EH (cell line): Measurements from ENCODE around the gene LSAMP.
"Not testable (repeated sequence)": the region's sequence is repeated elsewhere in the genome, so short reads cannot be mapped to it uniquely, and the experiment has no call there.

Experiments used
- DNase-seq: peaks from one replicate; pipeline ENCODE4 v3.0.0-alpha.2; 2015; ENCODE audit warnings: low read depth

Gene LSAMP

DNA sequence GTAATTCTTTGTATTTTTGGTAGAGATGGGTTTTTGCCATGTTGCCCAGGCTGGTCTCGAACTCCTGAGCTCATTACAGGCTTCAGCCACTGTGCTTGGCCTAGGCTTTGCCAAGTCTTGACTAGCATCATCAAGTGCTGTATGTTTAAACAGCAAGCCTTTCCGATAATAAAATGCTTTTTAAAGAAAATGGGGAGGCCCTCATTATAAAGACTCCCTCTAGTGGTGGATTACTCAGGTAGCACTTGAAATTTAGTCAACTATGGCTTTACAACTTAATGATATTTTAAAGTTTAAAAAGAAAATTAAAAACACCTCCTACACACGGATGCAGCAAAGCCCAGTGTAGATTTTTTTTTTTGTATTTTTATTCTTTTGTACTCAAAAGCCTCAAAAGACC lies 608.3 kb downstream of the LSAMP start:
- peak; percentile 29 for DNase-seq

DNA sequence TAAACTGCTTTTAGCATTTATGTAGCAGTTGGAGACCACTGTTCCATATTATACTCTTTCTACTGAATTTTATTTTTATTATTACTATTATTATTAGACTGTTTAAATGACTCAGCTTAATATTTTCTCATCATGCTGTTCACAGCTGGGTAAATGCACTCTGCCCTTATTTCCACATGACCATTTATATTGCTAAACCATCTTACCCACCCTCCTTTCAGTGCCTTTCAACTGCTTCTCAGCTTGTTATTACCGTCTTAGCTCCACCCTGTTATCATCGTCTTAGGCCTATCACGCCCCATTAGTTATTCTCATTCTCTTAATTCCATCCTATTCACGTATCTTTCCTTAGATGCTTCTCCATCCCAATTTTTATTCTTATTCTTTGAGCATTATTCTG lies 609.3 kb downstream of the LSAMP start:
- no peak for DNase-seq

DNA sequence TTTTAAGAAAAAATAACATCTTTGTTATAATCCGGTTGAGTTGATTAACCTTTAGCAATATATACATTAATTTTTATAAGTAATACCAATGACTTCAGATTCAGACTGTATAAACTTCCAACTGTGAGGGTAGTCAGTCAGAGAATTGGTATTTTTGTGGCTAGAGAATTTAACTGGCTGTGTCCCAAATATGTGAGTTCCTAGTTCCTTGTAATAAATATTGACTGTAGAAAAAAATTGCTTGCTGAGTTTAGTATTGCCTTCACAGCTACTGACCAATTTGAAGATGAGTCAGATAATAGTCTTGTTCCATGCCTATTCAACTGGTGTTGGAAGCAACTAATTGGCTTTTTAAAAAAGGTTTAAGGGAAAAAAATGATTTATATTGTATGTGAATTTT lies 611.2 kb downstream of the LSAMP start:
- peak; percentile 88 for DNase-seq

DNA sequence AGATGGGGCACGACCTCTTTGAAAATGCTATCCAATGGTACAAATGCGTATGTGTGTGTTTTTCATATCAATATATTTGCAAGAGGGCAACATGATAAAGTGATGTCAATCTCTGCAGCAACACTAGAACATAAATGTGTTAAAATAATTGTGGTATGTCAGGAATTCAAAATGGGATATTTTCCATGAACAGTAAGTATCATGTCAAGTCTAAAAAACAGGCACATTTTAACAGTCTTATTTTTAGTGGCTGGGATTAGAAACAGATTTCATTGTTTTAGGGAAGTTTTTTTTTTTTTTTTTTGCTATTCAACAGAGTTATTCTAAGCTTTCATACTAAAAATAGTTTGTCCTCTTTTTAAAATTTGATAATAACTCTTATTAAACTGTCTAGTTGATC lies 612.2 kb downstream of the LSAMP start:
- peak; percentile 59 for DNase-seq

DNA sequence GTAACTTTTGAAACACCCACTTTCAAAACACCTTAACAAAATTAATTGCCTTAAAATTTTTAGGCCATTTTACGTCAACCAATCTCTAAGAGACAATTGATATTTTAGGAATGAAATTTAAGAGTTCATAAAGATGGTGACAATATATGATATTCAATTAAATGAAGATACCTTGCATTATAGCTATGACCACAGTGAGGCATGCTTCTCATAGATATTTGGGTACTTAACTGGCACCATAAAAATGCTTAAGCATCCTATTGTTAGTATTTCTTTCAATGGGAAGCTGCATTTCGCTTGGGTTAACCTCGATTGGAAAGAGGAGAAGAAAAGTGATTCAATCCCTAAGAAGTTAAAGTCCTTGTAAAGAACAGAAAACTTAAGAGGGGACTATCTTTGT lies 613.0 kb downstream of the LSAMP start:
- no peak for DNase-seq

DNA sequence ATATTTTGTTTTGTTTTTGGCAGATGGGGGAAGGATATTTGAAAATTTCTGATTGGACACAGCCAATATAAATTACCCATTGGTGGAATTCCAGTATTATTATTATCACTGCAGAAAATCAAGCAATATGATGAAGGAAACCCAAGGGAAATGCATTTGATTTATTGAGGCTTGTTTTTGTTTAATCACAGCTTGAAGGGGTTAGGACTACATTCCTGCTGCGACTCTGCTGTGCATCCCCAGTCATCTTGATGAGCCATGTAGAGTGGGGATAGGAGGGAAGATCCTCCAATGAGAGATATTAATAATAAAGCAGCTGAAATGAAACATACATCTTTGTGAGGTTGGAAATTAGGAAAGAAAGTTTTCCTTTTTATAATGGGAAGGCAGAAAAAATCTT lies 613.4 kb downstream of the LSAMP start:
- DNase-seq = no peak

DNA sequence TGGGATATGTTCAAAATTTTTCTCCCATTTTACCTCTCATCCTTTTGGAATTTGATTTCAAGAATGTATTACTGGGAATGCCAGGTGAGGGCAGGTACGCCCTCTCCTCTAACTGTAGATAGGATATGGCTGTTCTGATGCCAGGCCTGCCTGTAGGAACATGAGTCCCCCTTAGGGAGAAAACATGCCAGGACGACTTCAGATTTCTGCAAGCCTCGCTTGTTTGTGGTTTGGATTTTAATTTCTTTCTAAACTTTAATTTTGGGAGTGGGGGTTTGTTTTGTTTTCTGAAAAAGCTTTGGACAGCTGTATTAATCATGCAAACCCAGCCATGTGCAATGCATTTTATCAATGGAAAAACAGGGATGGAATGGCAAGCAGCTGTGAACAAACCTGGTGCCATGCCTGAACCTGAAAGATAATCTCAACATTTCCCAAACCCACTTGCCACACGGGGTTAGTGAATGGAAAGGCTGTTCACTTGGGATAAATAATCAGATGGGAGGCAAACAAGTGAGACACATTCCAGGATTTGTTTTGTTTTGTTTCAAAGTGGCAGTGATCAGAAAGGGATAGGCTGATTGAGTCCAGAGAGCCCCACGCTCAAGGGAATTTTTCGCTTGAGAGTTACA lies 614.4 kb downstream of the LSAMP start:
- DNase-seq = no peak

DNA sequence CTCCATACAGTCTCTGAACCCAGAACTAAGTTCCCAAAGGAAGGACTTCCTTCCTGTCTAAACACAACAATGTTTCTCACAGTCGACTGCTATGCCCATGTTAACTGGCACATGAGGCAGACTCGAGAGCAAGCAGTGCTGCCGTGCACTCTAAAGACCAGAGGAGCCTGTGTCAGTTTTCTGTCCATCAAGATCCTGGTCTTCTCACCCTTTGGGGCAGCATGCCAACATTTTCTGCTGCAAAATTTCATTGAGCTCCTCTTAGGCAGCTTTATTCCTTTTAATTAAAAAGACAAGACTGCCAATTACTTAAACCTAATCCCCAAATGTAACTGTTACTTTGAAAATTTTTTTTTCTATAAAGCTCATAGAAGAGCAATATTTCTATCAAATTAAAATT lies 616.9 kb downstream of the LSAMP start:
- no peak for DNase-seq

DNA sequence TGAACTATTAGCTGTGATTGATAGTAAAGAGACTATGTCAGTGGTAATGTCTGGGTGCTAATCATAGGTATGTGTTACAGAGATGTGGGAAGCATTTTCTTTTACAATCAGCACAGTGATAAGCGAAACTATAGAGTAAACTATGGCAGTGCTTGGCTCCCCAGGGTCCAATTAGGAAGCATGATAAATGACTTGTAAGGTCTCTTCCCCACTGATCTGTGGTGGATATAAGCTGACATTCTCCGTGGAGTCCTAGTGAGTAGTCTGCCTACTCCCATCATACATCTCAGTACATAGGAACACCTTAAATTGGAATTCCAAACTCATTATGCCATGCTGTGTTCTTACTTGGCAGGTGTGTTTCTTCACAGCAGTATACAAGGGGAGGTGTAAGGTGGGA lies 617.8 kb downstream of the LSAMP start:
- DNase-seq = no peak

DNA sequence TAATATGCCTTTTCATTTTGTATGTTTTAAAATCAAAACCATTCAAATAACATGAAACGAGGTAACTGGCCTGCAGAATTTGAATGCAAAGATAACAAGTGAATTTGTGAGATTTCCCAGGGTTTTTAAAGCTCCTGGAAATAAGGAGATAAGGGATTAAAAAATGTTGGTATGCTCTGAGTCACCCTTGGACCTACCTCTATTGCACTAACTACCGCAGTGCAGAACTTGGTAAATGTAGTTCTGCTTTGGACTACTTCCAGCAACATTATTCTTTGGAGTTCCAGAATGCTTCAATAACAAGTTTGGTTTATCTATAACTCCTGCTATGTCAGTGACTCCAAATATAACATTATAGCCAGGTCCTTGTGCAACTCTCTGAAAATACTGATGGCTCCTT lies 620.2 kb downstream of the LSAMP start:
- DNase-seq = peak; percentile 51

DNA sequence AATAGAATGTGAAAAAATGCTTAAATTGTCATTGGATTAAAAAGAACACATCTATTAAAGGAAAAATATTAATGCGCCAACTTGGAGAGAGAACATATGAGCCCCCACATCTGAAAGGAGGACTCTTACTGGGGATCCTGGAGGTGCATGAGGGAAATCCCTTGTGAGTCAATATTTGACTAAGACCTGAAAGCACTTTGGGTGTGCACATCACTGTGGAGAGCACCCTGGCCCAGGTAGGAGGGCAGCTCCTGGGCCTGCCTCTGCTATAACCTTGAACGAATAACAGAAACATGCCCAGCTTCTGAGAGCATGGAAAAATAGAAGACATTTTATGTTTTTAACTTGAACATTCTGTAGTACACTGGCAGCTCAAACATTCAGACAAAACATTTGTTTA lies 622.2 kb downstream of the LSAMP start:
- no peak for DNase-seq

DNA sequence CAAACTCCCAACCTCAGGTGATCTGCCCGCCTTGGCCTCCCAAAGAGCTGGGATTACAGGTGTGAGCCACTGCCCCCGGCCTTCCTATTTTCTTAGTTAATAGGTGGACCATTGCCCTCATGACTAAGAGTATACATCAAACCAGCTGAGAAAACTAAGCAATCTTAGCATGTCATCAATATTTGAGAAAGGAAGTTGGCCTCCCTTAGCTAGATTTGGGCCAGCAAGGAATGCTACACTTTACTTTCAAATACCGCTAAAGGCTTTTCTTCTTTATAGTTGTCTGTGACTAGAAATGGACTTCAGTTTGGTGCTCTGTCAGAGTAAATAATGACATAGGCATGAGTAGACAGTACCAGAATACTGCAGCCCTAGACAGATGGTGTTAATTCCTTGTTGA lies 622.7 kb downstream of the LSAMP start:
- no peak for DNase-seq

DNA sequence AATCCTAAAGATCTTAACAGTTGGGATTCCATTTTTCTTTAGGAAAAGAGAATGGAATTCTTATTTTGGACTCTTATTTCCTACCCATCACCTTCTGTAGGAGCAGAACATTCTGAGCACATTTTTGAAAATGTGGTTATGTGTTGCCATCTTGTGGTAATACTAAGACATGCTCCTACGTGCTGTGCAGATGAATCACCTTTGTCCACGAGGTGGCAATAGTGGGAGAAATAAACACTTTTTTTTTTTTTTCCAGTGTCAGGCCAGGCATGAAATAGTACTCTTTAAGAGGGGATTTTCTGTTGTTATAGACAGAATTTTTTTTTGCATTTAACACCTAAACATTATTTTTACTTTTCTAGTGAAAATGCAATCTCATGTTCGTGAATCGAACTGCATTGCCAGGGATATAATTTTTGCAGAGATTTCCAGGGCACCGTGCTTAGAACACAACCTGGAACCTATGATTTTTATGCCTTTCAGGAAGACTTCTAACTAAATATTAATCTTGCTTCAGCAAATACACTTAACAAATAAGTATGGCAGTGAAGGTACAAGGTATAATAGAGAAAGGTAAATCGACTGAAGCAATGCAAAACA lies 625.4 kb downstream of the LSAMP start:
- peak; percentile 86 for DNase-seq

DNA sequence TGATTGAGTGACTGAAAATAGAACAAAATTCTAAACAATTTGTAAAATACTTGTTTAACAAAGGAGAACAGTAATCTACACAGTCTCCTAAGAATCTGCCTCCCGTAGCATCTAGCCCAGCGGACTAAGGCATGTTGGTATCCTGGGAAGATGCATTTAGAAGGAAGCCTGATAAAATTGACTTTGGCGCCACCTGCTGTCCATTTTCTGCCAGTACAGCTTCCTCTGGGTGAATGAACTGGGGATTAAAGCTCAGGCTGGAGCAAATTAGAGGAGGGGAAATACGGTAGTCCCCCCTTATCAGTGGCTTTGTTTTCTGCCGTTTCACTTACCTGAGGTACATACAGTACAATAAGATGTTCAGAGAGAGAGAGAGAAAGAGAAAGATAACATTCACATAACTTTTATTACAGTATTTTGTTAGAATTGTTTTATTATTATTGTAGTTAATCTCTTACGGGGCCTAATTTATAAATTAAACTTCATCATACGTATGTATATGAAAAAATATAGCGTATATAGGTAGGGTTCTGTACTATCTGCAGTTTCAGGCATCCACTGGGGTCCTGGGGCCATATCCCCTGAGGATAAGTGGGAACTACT lies 630.4 kb downstream of the LSAMP start:
- DNase-seq = peak; percentile 80

DNA sequence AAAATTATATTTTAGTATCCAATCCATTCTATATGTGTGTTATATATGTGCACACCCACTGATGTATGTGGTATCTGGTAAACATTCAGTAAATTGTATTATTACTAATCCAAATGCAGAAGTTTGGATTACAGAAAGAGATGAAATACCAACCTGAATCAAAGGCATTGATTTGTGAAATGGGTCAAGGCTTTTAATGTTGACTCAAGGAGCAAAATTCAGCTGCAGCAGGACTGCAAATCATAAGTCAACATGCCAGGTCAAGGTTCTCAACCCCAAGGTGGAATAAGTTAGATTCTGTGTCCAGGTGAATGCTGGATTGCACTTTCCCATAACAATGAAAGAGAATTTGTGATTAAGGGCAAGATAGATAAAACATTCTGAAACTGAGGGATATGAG lies 631.3 kb downstream of the LSAMP start:
- DNase-seq = no peak

DNA sequence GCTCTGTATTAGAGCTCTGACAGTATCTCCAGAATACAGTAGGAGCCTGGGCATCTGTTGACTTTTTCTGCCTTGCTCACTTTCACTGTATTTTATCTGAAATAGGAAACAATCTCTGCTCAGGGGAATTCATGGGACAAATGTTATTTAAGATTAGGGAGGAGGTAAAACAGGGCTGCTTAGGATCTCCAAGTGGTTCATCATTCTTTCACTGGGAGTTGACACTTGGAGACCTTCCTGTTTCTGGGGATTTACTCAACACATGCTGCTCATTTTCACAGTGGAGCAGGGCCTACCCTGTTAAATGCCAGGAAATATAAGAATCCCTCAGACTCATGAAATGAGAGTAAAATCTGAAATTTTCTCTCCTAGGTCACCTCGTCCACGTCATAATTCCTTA lies 636.5 kb downstream of the LSAMP start:
- DNase-seq = no peak

DNA sequence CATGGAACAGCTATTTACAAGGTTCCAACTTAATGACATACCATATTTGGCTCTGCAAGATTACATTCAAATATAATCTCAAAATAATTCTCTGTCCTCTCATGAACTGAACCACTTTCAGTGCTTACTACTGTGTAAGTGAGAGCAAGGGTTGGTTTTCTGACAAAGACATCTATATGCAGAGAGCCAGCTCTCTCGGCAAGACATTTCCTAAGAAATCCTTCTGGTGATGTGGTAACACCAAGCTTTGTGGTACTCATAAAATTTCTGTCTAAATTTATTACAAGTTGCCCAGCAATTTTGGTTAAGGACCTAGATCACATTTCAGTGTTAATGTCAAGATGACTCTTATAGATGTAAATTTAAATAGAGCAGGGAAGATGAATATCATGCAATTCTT lies 637.0 kb downstream of the LSAMP start:
- DNase-seq = peak; percentile 66

DNA sequence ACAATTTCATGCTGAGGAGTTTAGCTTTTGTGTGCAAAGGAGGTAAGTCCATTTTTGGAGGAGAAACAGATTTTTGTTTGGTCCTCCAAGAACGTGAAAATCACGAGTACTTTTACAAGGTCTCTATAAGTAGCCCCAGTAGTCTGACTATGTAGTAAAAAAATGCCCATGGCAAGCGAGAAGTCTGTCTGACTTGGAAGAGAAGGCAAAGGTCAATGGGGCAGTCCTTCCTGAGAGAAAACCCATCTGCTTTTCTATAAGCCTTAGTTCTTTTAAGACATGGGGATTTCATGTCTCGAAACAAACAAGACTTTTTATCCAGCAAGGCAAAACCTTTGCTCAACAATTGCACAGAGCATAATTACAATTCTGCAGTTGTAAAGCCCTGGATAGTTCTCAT lies 638.8 kb downstream of the LSAMP start:
- peak; percentile 53 for DNase-seq

DNA sequence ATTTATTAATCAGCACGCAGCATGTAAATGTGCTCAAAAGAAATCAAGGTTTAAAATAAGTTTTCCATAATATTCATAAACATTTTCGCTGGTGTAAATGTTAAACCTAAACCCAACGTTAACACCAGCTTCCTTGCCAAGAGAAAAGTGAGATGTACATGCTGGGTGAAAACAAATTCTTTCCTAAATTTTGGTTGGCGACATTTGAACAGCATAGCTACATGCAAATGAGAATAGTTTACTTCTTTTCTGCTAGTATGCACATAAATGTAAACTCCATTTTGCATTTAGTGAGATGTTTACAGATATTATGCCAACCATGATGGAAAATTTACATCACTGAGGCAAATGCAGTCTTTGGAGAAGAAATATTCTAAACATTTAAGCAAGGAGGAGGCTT lies 639.8 kb downstream of the LSAMP start:
- DNase-seq = no peak

DNA sequence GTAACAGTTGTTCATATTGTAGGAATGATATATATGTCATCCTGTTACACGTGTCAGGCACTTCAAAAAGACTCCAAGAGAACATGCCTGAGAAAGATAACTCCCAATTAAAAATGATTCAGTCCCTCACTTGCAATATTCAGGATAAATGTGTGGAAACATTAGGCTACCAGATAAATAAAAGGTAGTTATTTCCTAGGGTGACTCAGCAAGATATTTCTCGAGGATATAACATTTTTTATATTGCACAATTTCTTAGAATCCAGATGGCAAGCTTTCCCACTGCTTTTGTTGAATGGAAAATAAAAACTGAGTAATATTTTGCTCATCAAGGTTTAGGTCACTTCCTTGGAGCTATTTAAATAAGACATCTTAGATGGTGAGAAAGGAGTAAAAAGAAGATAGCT lies 640.6 kb downstream of the LSAMP start:
- peak; percentile 90 for DNase-seq

DNA sequence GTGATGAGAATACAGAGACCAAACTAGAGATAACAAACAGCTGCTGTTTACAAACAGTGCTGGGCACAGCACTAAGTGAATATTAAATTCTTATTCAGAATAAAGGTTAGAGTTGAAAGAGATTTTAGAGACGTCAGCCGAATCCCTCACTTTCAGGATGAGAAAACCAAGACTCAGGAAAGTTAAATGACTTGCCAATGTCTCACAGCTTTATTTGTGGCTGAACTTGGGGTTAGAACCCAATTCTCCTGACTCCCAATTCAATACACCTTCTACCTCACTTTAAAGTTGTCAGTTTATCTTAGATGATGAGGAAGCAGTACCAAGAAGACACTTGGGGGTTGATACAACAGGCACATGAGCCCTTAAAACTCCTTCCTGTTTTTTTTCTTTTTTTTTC lies 641.1 kb downstream of the LSAMP start:
- no peak for DNase-seq

DNA sequence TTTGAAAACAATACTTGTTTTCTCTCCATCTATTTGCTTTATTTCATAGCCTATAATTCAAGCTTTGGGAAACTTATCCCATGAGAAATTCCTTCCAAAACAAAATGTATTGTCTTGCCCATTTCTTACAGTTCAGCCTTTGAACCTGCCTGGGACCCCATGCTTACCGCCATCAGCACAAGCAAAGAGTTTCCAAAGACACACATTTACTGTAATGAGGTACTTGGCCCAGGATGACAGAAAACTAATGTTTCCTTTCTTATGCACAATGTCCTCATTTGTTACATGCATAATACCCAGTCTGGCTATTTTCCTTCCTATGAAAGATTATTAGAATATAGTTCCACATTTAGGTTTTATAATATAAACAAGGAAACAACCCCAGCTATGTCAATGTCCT lies 641.6 kb downstream of the LSAMP start:
- DNase-seq = no peak

DNA sequence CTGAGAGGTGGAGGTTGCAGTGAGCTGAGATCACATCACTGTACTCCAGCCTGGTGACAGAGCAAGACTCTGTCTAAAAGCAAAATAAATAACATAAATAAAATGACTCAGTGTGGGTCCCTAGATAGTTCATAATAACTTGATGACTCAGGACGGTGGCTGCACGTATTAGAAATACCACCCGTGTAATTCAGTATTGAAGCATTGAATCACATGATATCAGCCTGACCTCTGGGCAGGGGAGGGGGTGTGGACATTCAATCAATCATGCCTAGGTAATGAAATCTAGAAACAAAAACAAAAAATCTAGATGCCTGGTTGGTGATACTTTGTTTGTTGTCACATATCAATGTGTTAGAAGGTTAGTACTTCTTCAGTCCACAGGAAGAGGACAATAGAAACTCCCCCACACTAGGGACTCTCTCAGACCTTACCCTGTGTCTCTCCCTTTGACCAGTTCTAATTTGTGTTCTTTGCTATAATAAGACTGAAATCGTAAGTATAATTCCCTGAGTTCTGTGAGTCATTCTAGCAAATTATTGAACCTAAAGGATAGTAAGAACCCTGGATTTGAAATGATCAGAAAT lies 644.7 kb downstream of the LSAMP start:
- DNase-seq = peak; percentile 68

DNA sequence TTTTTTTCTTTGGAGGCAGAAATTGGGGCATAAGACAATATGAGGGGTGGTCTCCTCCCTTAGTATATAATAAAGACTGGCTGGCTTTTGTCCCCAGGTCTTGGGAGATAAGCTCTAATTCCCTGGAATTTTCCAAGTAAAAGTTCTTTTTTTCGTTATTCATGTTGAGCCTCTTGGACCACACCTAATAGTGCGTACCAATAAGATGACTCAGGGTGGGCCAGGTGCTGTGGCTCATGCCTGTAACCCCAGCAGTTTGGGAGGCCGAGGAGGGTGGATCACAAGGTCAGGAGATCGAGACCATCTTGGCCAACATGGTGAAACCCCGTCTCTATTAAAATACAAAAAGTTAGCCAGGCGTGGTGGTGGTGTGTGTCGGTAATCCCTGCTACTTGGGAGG lies 645.2 kb downstream of the LSAMP start:
- not testable (repeated sequence) for DNase-seq
